Suprapubic skin (tissue), 3 donors: ENCODE measurements around the gene ERFL.

Experiments used
- CTCF ChIP-seq, 2 donors: fragments of 200-600 bp in 1 of 2; fragments of 450-650 bp in 1 of 2; sonication (generic) in 1 of 2; IDR thresholded peaks; one replicate each; pipeline ENCODE4 v1.5.1; 2016 to 2019; ENCODE audit warnings: antibody characterized with exemption in 2 of 2, mild to moderate bottlenecking in 1 of 2, moderate library complexity in 1 of 2
- POLR2A ChIP-seq, 2 donors: fragments of 450-650 bp; IDR thresholded peaks; one replicate each; pipeline ENCODE4 v1.6.1; 2017; ENCODE audit warnings: antibody characterized with exemption in 2 of 2, mild to moderate bottlenecking in 2 of 2, moderate library complexity in 2 of 2

DNA sequence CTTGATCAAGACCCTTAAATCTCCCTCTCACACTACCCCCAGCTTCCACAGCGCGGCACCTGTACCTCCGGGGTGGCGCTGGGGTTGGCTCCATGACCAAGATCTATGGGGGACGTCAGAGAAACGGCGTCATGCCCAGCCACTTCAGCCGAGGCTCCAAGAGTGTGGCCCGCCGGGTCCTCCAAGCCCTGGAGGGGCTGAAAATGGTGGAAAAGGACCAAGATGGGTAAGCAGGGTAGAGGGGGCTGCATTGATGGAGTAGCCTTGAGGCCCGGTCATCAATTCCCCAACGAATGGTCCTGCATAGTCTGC lies 59.3 kb downstream of the ERFL start:
- TF ChIP-seq CTCF (IDR thresholded peaks at IDR 0.05) (no peak), POLR2A (IDR thresholded peaks at IDR 0.05) (no peak)
